IMR-90 (cell line): ENCODE results near the gene PLAAT1. TPM values are rescaled to one million over a fixed set of nuclear protein-coding genes. Genes with fewer than 3 reads are reported as not detected.

ENCODE experiments used
- ATAC-seq: fragments of 200-7000 bp; cut with Tn5 transposase; 2 replicates; pipeline ENCODE4 v1.9.1; 2020; ENCODE audit warnings: low read depth, mild to moderate bottlenecking, moderate library complexity
- BruUV-seq: library from RNA; stranded (reverse); fragments of 400-500 nt; replicated peaks from 2 replicates; lab custom pipeline; 2021; lab: Mats Ljungman, UMichigan
- CTCF ChIA-PET: fragments of 300-600 bp; formaldehyde crosslinking; extraction: SDS; loops from one replicate; lab custom pipeline; 2021; ENCODE audit warnings: antibody characterized with exemption; lab: Yijun Ruan, JAX
- POLR2A ChIA-PET: fragments of 300-600 bp; sonication (Branson Sonifier 250); formaldehyde crosslinking; loops from one replicate; lab custom pipeline; 2022; ENCODE audit warnings: antibody characterized with exemption; ENCODE audit not compliant: unreplicated experiment; lab: Charles Lee
- DNase-seq: peaks from one replicate; pipeline ENCODE4 v3.0.0; 2013
- H2AFZ ChIP-seq: replicated peaks from 2 replicates; pipeline ENCODE3; 2013; ENCODE audit warnings: low read length, mild to moderate bottlenecking; ENCODE audit not compliant: poor library complexity
- H2AK5ac ChIP-seq: 2 replicates; pipeline ENCODE4 v1.6.1; 2013; ENCODE audit warnings: low read depth, low read length, inconsistent platforms
- H2AK9ac ChIP-seq: replicated peaks from 2 replicates; pipeline ENCODE3; 2013; ENCODE audit warnings: mild to moderate bottlenecking, low read depth, low read length, moderate library complexity; ENCODE audit not compliant: poor library complexity
- H2BK120ac ChIP-seq: 2 replicates; pipeline ENCODE4 v1.6.1; 2013; ENCODE audit warnings: low read depth, low read length, inconsistent platforms
- H2BK15ac ChIP-seq: 3 replicates; pipeline ENCODE4 v1.6.1; 2013; ENCODE audit warnings: low read depth, low read length, inconsistent platforms
- H2BK20ac ChIP-seq: 2 replicates; pipeline ENCODE4 v1.6.1; 2013; ENCODE audit warnings: low read depth, mild to moderate bottlenecking, inconsistent platforms, low read length, moderate library complexity
- H2BK5ac ChIP-seq: 2 replicates; pipeline ENCODE4 v1.6.1; 2013; ENCODE audit warnings: mild to moderate bottlenecking, low read depth, low read length, inconsistent platforms; ENCODE audit not compliant: poor library complexity, severe bottlenecking
- H3K14ac ChIP-seq: replicated peaks from 2 replicates; pipeline ENCODE4 v1.6.1; 2013; ENCODE audit warnings: low read depth, low read length, inconsistent platforms
- H3K18ac ChIP-seq: 2 replicates; pipeline ENCODE4 v1.6.1; 2013; ENCODE audit warnings: low read depth, low read length, control low read depth
- H3K23ac ChIP-seq: 2 replicates; pipeline ENCODE4 v1.6.1; 2013; ENCODE audit warnings: low read depth, low read length, inconsistent platforms
- H3K27ac ChIP-seq: 2 replicates; pipeline ENCODE4 v1.5.1; 2013; ENCODE audit warnings: mild to moderate bottlenecking, control low read depth, low read length; ENCODE audit not compliant: insufficient read depth
- H3K27me3 ChIP-seq: 2 replicates; pipeline ENCODE4 v1.6.1; 2013; ENCODE audit warnings: low read length; ENCODE audit not compliant: control insufficient read depth, insufficient read depth
- H3K36me3 ChIP-seq: 2 replicates; pipeline ENCODE4 v1.6.1; 2013; ENCODE audit warnings: low read length, mixed read lengths; ENCODE audit not compliant: control insufficient read depth, insufficient read depth
- H3K4ac ChIP-seq: 2 replicates; pipeline ENCODE4 v1.6.1; 2013; ENCODE audit warnings: low read depth, low read length, inconsistent platforms
- H3K4me1 ChIP-seq: 2 replicates; pipeline ENCODE4 v1.6.1; 2013; ENCODE audit warnings: low read length, mixed read lengths; ENCODE audit not compliant: control insufficient read depth, insufficient read depth
- H3K4me2 ChIP-seq: 2 replicates; pipeline ENCODE4 v1.6.1; 2013; ENCODE audit warnings: low read depth, mild to moderate bottlenecking, control low read depth, low read length, moderate library complexity
- H3K4me3 ChIP-seq: 2 replicates; pipeline ENCODE4 v1.5.1; 2013; ENCODE audit warnings: low read depth, mild to moderate bottlenecking, control low read depth, low read length, moderate library complexity; ENCODE audit not compliant: insufficient read depth
- H3K56ac ChIP-seq: 2 replicates; pipeline ENCODE4 v1.6.1; 2013; ENCODE audit warnings: low read length, inconsistent platforms; ENCODE audit not compliant: insufficient read depth; ENCODE audit errors: extremely low read depth
- H3K79me1 ChIP-seq, 2 experiments: 2 replicates each; pipeline ENCODE4 v1.6.1; 2013; ENCODE audit warnings: low read length in 2 of 2, inconsistent platforms in 1 of 2, low read depth in 1 of 2
- H3K9ac ChIP-seq: 2 replicates; pipeline ENCODE4 v1.6.1; 2013; ENCODE audit warnings: low read depth, low read length, control low read depth
- H3K9me1 ChIP-seq: 2 replicates; pipeline ENCODE4 v1.6.1; 2013; ENCODE audit warnings: low read length, inconsistent platforms; ENCODE audit not compliant: insufficient read depth
- H3K9me3 ChIP-seq: 2 replicates; pipeline ENCODE4 v1.6.1; 2013; ENCODE audit warnings: low read length; ENCODE audit not compliant: control insufficient read depth, insufficient read depth
- H4K20me1 ChIP-seq: 2 replicates; pipeline ENCODE4 v1.6.1; 2013; ENCODE audit warnings: low read length, inconsistent platforms; ENCODE audit not compliant: insufficient read depth
- H4K5ac ChIP-seq: 2 replicates; pipeline ENCODE4 v1.6.1; 2013; ENCODE audit warnings: mild to moderate bottlenecking, low read depth, low read length, control low read depth
- H4K8ac ChIP-seq, 2 experiments: 2 replicates each; pipeline ENCODE4 v1.6.1; 2013; ENCODE audit warnings: low read depth in 2 of 2, low read length in 2 of 2, control low read depth in 1 of 2, inconsistent platforms in 1 of 2
- H4K91ac ChIP-seq: 2 replicates; pipeline ENCODE4 v1.6.1; 2013; ENCODE audit warnings: low read depth, low read length, inconsistent platforms; ENCODE audit not compliant: insufficient read depth
- BHLHE40 ChIP-seq: fragments of 150-350 bp; IDR thresholded peaks from 2 replicates; pipeline ENCODE4 v1.6.1; 2016; ENCODE audit warnings: mild to moderate bottlenecking, low read depth, low read length
- CEBPB ChIP-seq: IDR thresholded peaks from 2 replicates; pipeline ENCODE4 v1.6.1; 2012; ENCODE audit warnings: low read depth, low read length, improper control_type of control experiment
- CHD1 ChIP-seq: IDR thresholded peaks from 2 replicates; pipeline ENCODE4 v1.6.1; 2012; ENCODE audit warnings: low read depth, low read length, improper control_type of control experiment
- CTCF ChIP-seq: conservative IDR thresholded peaks from 2 replicates; pipeline ENCODE4 v1.5.1; 2012; ENCODE audit warnings: mild to moderate bottlenecking, low read depth, low read length, improper control_type of control experiment
- FOS ChIP-seq: fragments of 150-350 bp; IDR thresholded peaks from 2 replicates; pipeline ENCODE4 v1.6.1; 2016; ENCODE audit warnings: low read depth, low read length
- MAFK ChIP-seq: IDR thresholded peaks from 2 replicates; pipeline ENCODE4 v1.6.1; 2012; ENCODE audit warnings: low read depth, low read length, improper control_type of control experiment
- MAZ ChIP-seq: IDR thresholded peaks from 2 replicates; pipeline ENCODE4 v1.6.1; 2012; ENCODE audit warnings: low read depth, mild to moderate bottlenecking, low read length, improper control_type of control experiment, moderate library complexity, borderline replicate concordance
- MXI1 ChIP-seq: IDR thresholded peaks from 2 replicates; pipeline ENCODE4 v1.6.1; 2012; ENCODE audit warnings: low read depth, mild to moderate bottlenecking, low read length, moderate library complexity, borderline replicate concordance
- NFE2L2 ChIP-seq: fragments of 150-350 bp; IDR thresholded peaks from 2 replicates; pipeline ENCODE4 v1.6.1; 2016; ENCODE audit warnings: low read depth, mild to moderate bottlenecking, low read length
- POLR2A ChIP-seq: IDR thresholded peaks from 2 replicates; pipeline ENCODE4 v1.6.1; 2012; ENCODE audit warnings: mild to moderate bottlenecking, low read depth, low read length
- RAD21 ChIP-seq: IDR thresholded peaks from 2 replicates; pipeline ENCODE4 v1.6.1; 2012; ENCODE audit warnings: low read length, improper control_type of control experiment
- RCOR1 ChIP-seq: IDR thresholded peaks from 2 replicates; pipeline ENCODE4 v1.6.1; 2012; ENCODE audit warnings: mild to moderate bottlenecking, low read length, improper control_type of control experiment; ENCODE audit not compliant: insufficient replicate concordance
- RFX5 ChIP-seq: IDR thresholded peaks from 2 replicates; pipeline ENCODE4 v1.8.0; 2012; ENCODE audit warnings: low read depth, mild to moderate bottlenecking, low read length, moderate library complexity
- SMC3 ChIP-seq: fragments of 150-350 bp; IDR thresholded peaks from 2 replicates; pipeline ENCODE4 v1.6.1; 2016; ENCODE audit warnings: low read depth, mild to moderate bottlenecking, antibody characterized with exemption, low read length, moderate library complexity
- USF2 ChIP-seq: fragments of 150-350 bp; IDR thresholded peaks from 2 replicates; pipeline ENCODE4 v1.6.1; 2017; ENCODE audit warnings: mild to moderate bottlenecking, antibody characterized with exemption, low read length, low read depth
- WGBS, 2 experiments: methylation state at CpG; one replicate each; pipeline versions ENCODE4 v1.1.5 to v1.1.7; 2013; ENCODE audit warnings: missing lambda C conversion rate in 2 of 2; ENCODE audit not compliant: insufficient read length in 1 of 2; ENCODE audit errors: extremely low coverage in 2 of 2; 5-methylcytosine and 5-hydroxymethylcytosine counted together
- dilution Hi-C: fragments of 300-500 bp; cut with HindIII; formaldehyde crosslinking; loops from one replicate; pipeline ENCODE4 v1.14.3; 2018; ENCODE audit warnings: low sequenced_read_pairs; ENCODE audit not compliant: unreplicated experiment
- in situ Hi-C: fragments of 300-500 bp; cut with MboI; formaldehyde crosslinking; loops from 3 replicates; pipeline ENCODE4 v1.14.3; 2019; ENCODE audit warnings: low sequenced_read_pairs, inconsistent platforms, mixed read lengths
- intact Hi-C: fragments of 100-400 bp; cut with micrococcal nuclease; formaldehyde crosslinking; loops from 2 replicates; pipeline ENCODE4 v1.10.0; 2022
- polyA plus RNA-seq, 3 experiments: library from polyadenylated mRNA; depleted of rRNA; stranded (reverse); fragments of >200 nt; gene quantifications; 2 replicates each; pipeline ENCODE4 v1.2.3, GENCODE V29; 2012; ENCODE audit warnings: low replicate concordance in 1 of 3
- total RNA-seq: library from RNA; depleted of rRNA; stranded (reverse); fragments of >200 nt; gene quantifications from 2 replicates; pipeline ENCODE4 v1.2.3, GENCODE V29; 2012
- TF ChIP-seq, protein P1 (sequence below): fragments of 150-350 bp; IDR thresholded peaks from 2 replicates; pipeline ENCODE4 v1.6.1; 2016; ENCODE audit warnings: low read depth, mild to moderate bottlenecking, low read length, moderate library complexity, borderline replicate concordance

PLAAT1 gene
- total and polyA plus RNA-seq, 2 of the 4 experiments (the other 2 are of a cell fraction) = 0.54 to 0.68 TPM

- Histone ChIP-seq H4K5ac (no peak overlapping the region), H4K20me1 (no peaks in the 10 kb centered on the region), H3K4ac (no peak overlapping the region), H3K14ac (no peak overlapping the region), H2BK5ac (no peak overlapping the region), H3K9me3 (0 out of 2 replicates have a peak, but pooled peaks cover 2% of the 10 kb centered on the region), H2AK9ac (no peak overlapping the region), H3K27ac (no peak overlapping the region), H2AFZ (no peak overlapping the region), H3K79me1 (no peaks in the 10 kb centered on the region), H3K4me2 (no peak overlapping the region), H2AK5ac (no peak overlapping the region), H3K27me3 (no peaks in the 10 kb centered on the region), H4K8ac (no peak overlapping the region), H4K91ac (no peak overlapping the region), H2BK120ac (no peak overlapping the region), H3K18ac (no peak overlapping the region), H3K23ac (no peak overlapping the region), H2BK15ac (no peak overlapping the region), H3K9me1 (no peaks in the 10 kb centered on the region), H3K36me3 (no peaks in the 10 kb centered on the region), H2BK20ac (no peak overlapping the region), H3K9ac (no peak overlapping the region), H3K4me3 (no peak overlapping the region), H3K4me1 (no peaks in the 10 kb centered on the region), H3K56ac (no peak overlapping the region)
- TF ChIP-seq SMC3 (no peak), MAFK (no peak), CHD1 (no peak), CEBPB (no peak), FOS (no peak), MXI1 (no peak), RAD21 (no peak), MAZ (no peak), RCOR1 (no peak), BHLHE40 (no peak), RFX5 (no peak), USF2 (no peak), NFE2L2 (no peak), CTCF (no peak), POLR2A (no peak)
- TF ChIP-seq, protein P1, sequence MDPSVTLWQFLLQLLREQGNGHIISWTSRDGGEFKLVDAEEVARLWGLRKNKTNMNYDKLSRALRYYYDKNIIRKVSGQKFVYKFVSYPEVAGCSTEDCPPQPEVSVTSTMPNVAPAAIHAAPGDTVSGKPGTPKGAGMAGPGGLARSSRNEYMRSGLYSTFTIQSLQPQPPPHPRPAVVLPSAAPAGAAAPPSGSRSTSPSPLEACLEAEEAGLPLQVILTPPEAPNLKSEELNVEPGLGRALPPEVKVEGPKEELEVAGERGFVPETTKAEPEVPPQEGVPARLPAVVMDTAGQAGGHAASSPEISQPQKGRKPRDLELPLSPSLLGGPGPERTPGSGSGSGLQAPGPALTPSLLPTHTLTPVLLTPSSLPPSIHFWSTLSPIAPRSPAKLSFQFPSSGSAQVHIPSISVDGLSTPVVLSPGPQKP = no peak
- WGBS, 2 experiments = no CpG with 5 or more reads among the region's 3 CpGs
- DNase-seq = no peak
- CTCF ChIA-PET = no interaction called here
- dilution Hi-C loops = no loop called here
- no peak for ATAC-seq
- no TSS peak for BruUV-seq
- intact Hi-C loops = no loop called here
- POLR2A ChIA-PET = no interaction called here
- in situ Hi-C loops = no loop called here
These were observed 29.4 kb downstream of the PLAAT1 start for GRCh38 chr3:193270451-193270850.
